Right lobe of liver (tissue), 4 donors: ENCODE results near the gene COPA.

Experiments
- POLR2A ChIP-seq: fragments of 450-650 bp; IDR thresholded peaks from one replicate; pipeline ENCODE4 v1.6.1; 2017; ENCODE audit warnings: antibody characterized with exemption, mild to moderate bottlenecking
- TF ChIP-seq, protein P1 (sequence below), 4 donors: fragments of 200-600 bp in 3 of 4; fragments of 450-650 bp in 1 of 4; IDR thresholded peaks; one replicate each; pipeline versions ENCODE4 v1.5.1 to v1.8.0; 2016 to 2022; ENCODE audit warnings: antibody characterized with exemption in 4 of 4, mild to moderate bottlenecking in 2 of 4
- donor health status: DM: no; HTN: no; CAD: no.
- donor health status: DM: no; HTN: no; CAD: no.
- donor health status: DM: no; HTN: yes; CAD: no.

DNA sequence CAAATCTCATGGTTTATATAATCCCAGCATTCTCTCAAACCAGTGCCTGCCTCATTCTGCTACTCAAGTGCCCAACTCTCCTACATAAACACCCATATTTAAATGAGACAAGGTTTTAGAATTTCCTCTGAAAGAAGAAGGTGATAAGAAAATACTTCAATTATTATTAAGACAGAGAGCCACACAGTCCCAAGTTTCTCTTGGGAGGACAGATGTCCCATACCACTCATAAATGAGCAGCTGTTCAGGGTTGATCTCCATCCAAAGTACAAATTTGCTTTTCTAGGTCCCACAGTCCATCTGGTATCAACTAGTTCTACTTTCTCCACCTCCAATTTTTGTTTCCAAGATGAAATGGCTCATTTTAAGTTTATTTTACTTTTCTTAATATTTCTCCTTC is 92.0 kb downstream of the COPA start:
- TF ChIP-seq, protein P1, sequence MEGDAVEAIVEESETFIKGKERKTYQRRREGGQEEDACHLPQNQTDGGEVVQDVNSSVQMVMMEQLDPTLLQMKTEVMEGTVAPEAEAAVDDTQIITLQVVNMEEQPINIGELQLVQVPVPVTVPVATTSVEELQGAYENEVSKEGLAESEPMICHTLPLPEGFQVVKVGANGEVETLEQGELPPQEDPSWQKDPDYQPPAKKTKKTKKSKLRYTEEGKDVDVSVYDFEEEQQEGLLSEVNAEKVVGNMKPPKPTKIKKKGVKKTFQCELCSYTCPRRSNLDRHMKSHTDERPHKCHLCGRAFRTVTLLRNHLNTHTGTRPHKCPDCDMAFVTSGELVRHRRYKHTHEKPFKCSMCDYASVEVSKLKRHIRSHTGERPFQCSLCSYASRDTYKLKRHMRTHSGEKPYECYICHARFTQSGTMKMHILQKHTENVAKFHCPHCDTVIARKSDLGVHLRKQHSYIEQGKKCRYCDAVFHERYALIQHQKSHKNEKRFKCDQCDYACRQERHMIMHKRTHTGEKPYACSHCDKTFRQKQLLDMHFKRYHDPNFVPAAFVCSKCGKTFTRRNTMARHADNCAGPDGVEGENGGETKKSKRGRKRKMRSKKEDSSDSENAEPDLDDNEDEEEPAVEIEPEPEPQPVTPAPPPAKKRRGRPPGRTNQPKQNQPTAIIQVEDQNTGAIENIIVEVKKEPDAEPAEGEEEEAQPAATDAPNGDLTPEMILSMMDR (IDR thresholded peaks at IDR 0.05) = no peak
- TF ChIP-seq POLR2A = no peak
